GM10248 (cell line): ENCODE measurements around the gene MED27.

ENCODE experiments used
- CTCF ChIA-PET: fragments of 300-600 bp; sonication (Branson Sonifier 250); formaldehyde crosslinking; extraction: SDS; loops from one replicate; lab custom pipeline; 2021; ENCODE audit warnings: antibody characterized with exemption; lab: Yijun Ruan, JAX
- POLR2A ChIA-PET: fragments of 350-650 bp; sonication (Branson Sonifier 250); formaldehyde crosslinking; extraction: SDS; loops from one replicate; lab custom pipeline; 2020; ENCODE audit warnings: antibody characterized with exemption; lab: Yijun Ruan, JAX
- DNase-seq: peaks from one replicate; pipeline ENCODE4 v3.0.0; 2012; ENCODE audit errors: extremely low spot score
- CTCF ChIP-seq: IDR thresholded peaks from 2 replicates; pipeline ENCODE4 v1.5.1; 2012; ENCODE audit warnings: mild to moderate bottlenecking, low read depth; ENCODE audit errors: extremely low read depth, missing control alignments, control extremely low read depth

The MED27 gene

GRCh38 chr9:131815970-131816873 lies 263.4 kb downstream of the MED27 start:
- POLR2A ChIA-PET: no interaction called here
- DNase-seq: no peak
- CTCF ChIA-PET: interaction anchor here (1.2 kb wide), 1 partner anchor 59 kb away, joined by 3 read pairs; no protein-coding TSS in a partner anchor
- no peak for TF ChIP-seq CTCF

- DNase-seq: no peak
- ChIA-PET POLR2A (no interaction called here), CTCF (interaction anchor here (0.6 kb wide), 1 partner anchor 484 kb away, joined by 3 read pairs; no protein-coding TSS in a partner anchor)
- no peak for TF ChIP-seq CTCF
These were observed 265.0 kb downstream of the MED27 start for GRCh38 chr9:131814707-131815106.

GRCh38 chr9:131813116-131813515 lies 266.6 kb downstream of the MED27 start:
- DNase-seq: no peak
- CTCF ChIA-PET: no interaction called here
- no peak for TF ChIP-seq CTCF
- POLR2A ChIA-PET: no interaction called here

GRCh38 chr9:131812116-131812790 lies 267.4 kb downstream of the MED27 start:
- CTCF ChIA-PET: no interaction called here
- no peak for TF ChIP-seq CTCF
- DNase-seq: no peak
- POLR2A ChIA-PET: no interaction called here

GRCh38 chr9:131811405-131811804 lies 268.3 kb downstream of the MED27 start:
- DNase-seq: no peak
- POLR2A ChIA-PET: no interaction called here
- CTCF ChIA-PET: interaction anchor here (1.6 kb wide), 1 partner anchor 10 kb away, joined by 5 read pairs; no protein-coding TSS in a partner anchor
- no peak for TF ChIP-seq CTCF

GRCh38 chr9:131810351-131811170 lies 269.1 kb downstream of the MED27 start:
- ChIA-PET POLR2A (no interaction called here), CTCF (interaction anchor here (1.6 kb wide), 1 partner anchor 10 kb away, joined by 5 read pairs; no protein-coding TSS in a partner anchor)
- TF ChIP-seq CTCF: no peak
- no peak for DNase-seq
